OCI-LY7 (cell line): ENCODE measurements around the gene TAPBPL.

ENCODE experiments used
- EZH2phosphoT487 ChIP-seq: fragments of 200-600 bp; sonication (generic); IDR thresholded peaks from 2 replicates; pipeline ENCODE4 v1.6.1; 2018; ENCODE audit warnings: low read depth, borderline replicate concordance, mild to moderate bottlenecking, mixed run types, antibody characterized with exemption, low read length, moderate library complexity, mixed read lengths
- TF ChIP-seq, protein P1 (sequence below): fragments of 200-600 bp; sonication (generic); conservative IDR thresholded peaks from 2 replicates; pipeline ENCODE4 v1.5.1; 2014; ENCODE audit warnings: mild to moderate bottlenecking, antibody characterized with exemption, low read length, moderate library complexity, mixed read lengths

DNA sequence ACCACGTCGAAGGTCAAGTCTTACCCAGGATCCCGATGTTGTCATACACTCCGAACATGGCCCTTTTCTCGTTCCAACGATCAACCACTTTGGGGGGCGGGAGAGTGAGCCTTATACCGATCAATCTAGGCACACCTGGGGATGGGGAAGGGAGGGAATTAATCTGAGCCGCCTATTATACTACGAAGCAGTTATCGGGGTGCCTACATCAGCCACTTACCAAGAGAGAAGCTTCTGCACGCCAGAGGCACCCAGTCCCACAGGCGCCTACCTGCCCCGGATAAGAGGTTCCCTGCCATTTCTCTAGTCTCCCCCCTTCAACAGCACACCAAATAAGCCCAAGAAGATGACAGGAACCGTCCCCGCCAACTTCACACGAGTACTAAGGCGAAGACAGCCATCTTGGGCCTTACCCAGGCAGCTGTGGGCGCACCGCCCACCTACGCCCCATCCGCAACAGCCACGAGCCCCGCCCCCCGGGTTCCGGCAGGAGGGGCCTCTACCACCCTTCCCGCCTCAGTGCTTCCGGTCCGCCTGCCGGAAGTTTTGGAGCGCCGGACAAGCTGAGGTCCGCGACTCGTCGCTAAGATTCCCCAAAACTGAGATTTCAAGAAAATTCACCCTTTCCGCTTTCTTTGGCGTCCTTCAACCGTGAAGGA, 41.1 kb downstream of the TAPBPL start, which contains the start of gene MRPL51:
- TF ChIP-seq, protein P1, sequence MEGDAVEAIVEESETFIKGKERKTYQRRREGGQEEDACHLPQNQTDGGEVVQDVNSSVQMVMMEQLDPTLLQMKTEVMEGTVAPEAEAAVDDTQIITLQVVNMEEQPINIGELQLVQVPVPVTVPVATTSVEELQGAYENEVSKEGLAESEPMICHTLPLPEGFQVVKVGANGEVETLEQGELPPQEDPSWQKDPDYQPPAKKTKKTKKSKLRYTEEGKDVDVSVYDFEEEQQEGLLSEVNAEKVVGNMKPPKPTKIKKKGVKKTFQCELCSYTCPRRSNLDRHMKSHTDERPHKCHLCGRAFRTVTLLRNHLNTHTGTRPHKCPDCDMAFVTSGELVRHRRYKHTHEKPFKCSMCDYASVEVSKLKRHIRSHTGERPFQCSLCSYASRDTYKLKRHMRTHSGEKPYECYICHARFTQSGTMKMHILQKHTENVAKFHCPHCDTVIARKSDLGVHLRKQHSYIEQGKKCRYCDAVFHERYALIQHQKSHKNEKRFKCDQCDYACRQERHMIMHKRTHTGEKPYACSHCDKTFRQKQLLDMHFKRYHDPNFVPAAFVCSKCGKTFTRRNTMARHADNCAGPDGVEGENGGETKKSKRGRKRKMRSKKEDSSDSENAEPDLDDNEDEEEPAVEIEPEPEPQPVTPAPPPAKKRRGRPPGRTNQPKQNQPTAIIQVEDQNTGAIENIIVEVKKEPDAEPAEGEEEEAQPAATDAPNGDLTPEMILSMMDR, result no peak
- TF ChIP-seq EZH2phosphoT487, result no peak
